ENCODE results near the gene FAM50B.

The FAM50B gene

DNA sequence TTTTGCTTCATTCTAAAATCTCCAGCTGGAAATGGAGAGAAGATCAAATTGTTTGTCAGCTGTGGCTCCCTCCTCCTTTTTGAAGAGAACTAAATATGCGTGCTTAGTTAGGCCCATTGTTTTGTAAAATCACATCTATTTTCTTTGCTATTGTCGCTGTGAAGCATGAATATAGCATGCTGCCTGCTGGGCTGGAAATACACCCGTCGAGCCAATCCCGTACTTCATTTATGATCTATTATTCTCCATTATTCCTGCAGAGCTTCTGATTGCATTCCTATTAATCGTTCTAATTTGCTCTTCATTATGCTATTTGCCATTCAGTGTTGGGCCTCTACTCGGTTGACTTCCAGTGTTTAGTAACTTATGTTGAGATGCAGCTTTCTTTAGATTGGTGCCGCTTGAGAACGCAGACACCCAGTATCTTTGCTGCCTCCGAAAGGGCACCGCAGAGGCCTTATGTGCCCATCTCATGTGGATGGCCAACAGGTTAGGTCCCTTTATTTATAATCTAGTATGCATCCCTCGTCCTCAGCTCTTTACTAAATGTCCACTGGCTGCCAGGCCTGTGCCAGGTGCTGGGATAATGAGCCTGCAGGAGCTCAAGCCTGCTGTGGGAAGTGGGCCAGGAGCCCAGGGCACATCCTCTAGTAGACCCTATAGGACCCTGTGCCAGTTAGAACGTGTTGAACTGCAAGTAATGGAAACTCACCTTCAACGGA, 45.6 kb downstream of the FAM50B start:
- no peaks in the 10 kb centered on the region for H3K4me1 ChIP-seq (ENCODE audit: insufficient read depth, low read length, poor library complexity, severe bottlenecking)
- no peaks in the 10 kb centered on the region for H3K36me3 ChIP-seq (ENCODE audit: insufficient read depth, low read length)
- no peaks in the 10 kb centered on the region for H3K9me2 ChIP-seq (replicated peaks; ENCODE audit: low read depth, low read length)
- H3K9me3 ChIP-seq (ENCODE audit: insufficient read depth, low read depth, low read length), result no peaks in the 10 kb centered on the region
- no peaks in the 10 kb centered on the region for H4K20me1 ChIP-seq (ENCODE audit: insufficient read depth, low read length, poor library complexity, severe bottlenecking)
- H3K9ac ChIP-seq (ENCODE audit: low read depth, low read length, poor library complexity, severe bottlenecking), result no peak overlapping the region
- H3K27me3 ChIP-seq (ENCODE audit: insufficient read depth, low read length, poor library complexity, severe bottlenecking), result no peaks in the 10 kb centered on the region
- TF ChIP-seq CTCF (conservative IDR thresholded peaks at IDR 0.05; ENCODE audit: low read length), result no peak
- TF ChIP-seq EZH2phosphoT487 (IDR thresholded peaks at IDR 0.05; ENCODE audit: borderline replicate concordance), result no peak
- H3F3A ChIP-seq (ENCODE audit: low read depth), result no peaks in the 10 kb centered on the region
- no peak overlapping the region for H3K4me2 ChIP-seq (ENCODE audit: low read depth, low read length, poor library complexity, severe bottlenecking)
- no peaks in the 10 kb centered on the region for H3K79me2 ChIP-seq (ENCODE audit: insufficient read depth, low read length)
- no peak overlapping the region for H3K4me3 ChIP-seq (ENCODE audit: low read length, poor library complexity, severe bottlenecking)
- no peak overlapping the region for H2AFZ ChIP-seq (ENCODE audit: low read length)

DNA sequence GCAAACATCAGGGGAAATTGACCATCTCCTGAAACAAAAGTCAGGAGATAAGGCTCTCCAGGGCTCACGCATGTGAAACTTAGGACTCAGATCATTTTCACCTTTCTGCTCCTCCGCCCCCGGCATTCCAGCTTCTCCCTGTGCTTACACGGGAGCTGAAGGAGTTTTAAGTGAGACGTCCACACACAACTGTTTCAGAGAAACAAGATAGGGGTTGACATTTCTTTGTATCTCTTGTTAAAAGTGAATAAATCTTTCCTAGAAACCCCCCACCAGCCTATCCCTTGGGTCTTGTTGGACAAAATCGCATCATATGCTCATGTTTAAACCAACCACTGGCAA, 46.1 kb downstream of the FAM50B start:
- no peaks in the 10 kb centered on the region for H3K27me3 ChIP-seq (ENCODE audit: insufficient read depth, low read length, poor library complexity, severe bottlenecking)
- no peaks in the 10 kb centered on the region for H3F3A ChIP-seq (ENCODE audit: low read depth)
- no peak overlapping the region for H3K4me3 ChIP-seq (ENCODE audit: low read length, poor library complexity, severe bottlenecking)
- H2AFZ ChIP-seq (ENCODE audit: low read length), result no peak overlapping the region
- no peaks in the 10 kb centered on the region for H3K36me3 ChIP-seq (ENCODE audit: insufficient read depth, low read length)
- no peaks in the 10 kb centered on the region for H3K4me1 ChIP-seq (ENCODE audit: insufficient read depth, low read length, poor library complexity, severe bottlenecking)
- no peaks in the 10 kb centered on the region for H3K9me2 ChIP-seq (replicated peaks; ENCODE audit: low read depth, low read length)
- no peak overlapping the region for H3K9ac ChIP-seq (ENCODE audit: low read depth, low read length, poor library complexity, severe bottlenecking)
- no peaks in the 10 kb centered on the region for H3K9me3 ChIP-seq (ENCODE audit: insufficient read depth, low read depth, low read length)
- no peaks in the 10 kb centered on the region for H4K20me1 ChIP-seq (ENCODE audit: insufficient read depth, low read length, poor library complexity, severe bottlenecking)
- H3K79me2 ChIP-seq (ENCODE audit: insufficient read depth, low read length), result no peaks in the 10 kb centered on the region
- TF ChIP-seq CTCF (conservative IDR thresholded peaks at IDR 0.05; ENCODE audit: low read length) (no peak), EZH2phosphoT487 (IDR thresholded peaks at IDR 0.05; ENCODE audit: borderline replicate concordance) (no peak)
- H3K4me2 ChIP-seq (ENCODE audit: low read depth, low read length, poor library complexity, severe bottlenecking), result no peak overlapping the region

GRCh38 chr6:3895805-3896204, 46.6 kb downstream of the FAM50B start:
- Histone ChIP-seq H3K4me2 (ENCODE audit: low read depth, low read length, poor library complexity, severe bottlenecking) (no peak overlapping the region), H3K27me3 (ENCODE audit: insufficient read depth, low read length, poor library complexity, severe bottlenecking) (no peaks in the 10 kb centered on the region), H3K4me3 (ENCODE audit: low read length, poor library complexity, severe bottlenecking) (no peak overlapping the region), H3K9me2 (replicated peaks; ENCODE audit: low read depth, low read length) (no peaks in the 10 kb centered on the region), H4K20me1 (ENCODE audit: insufficient read depth, low read length, poor library complexity, severe bottlenecking) (no peaks in the 10 kb centered on the region), H3K79me2 (ENCODE audit: insufficient read depth, low read length) (no peaks in the 10 kb centered on the region), H2AFZ (ENCODE audit: low read length) (no peak overlapping the region), H3K9ac (ENCODE audit: low read depth, low read length, poor library complexity, severe bottlenecking) (no peak overlapping the region), H3K4me1 (ENCODE audit: insufficient read depth, low read length, poor library complexity, severe bottlenecking) (no peaks in the 10 kb centered on the region), H3K9me3 (ENCODE audit: insufficient read depth, low read depth, low read length) (no peaks in the 10 kb centered on the region), H3F3A (ENCODE audit: low read depth) (no peaks in the 10 kb centered on the region), H3K36me3 (ENCODE audit: insufficient read depth, low read length) (no peaks in the 10 kb centered on the region)
- TF ChIP-seq CTCF (conservative IDR thresholded peaks at IDR 0.05; ENCODE audit: low read length) (no peak), EZH2phosphoT487 (IDR thresholded peaks at IDR 0.05; ENCODE audit: borderline replicate concordance) (no peak)
